ENCODE measurements around the gene GPC6.

Gene GPC6

DNA sequence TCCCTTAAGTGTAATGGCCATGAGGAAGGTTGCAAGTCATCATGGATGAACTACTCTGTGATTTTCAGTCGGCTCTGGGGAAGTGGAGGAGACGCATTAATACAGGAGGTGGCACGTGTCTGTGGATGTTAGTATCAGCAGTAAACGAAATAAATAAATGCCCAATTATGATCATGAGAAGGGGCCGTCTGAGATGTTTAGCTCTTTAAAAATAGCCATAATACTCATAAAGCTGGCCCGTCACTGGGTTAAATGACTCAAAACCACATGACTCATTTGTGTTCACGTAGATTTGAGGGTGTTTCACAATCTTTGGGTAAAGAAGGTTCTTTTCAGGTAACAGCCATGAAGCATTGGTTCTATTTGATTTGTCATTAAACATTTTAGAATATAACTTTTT is 620.6 kb downstream of the GPC6 start:
- Histone ChIP-seq H3K4me3 (ENCODE audit: low read depth, low read length) (no peak overlapping the region), H3K9me3 (ENCODE audit: severe bottlenecking) (no peaks in the 10 kb centered on the region), H3K36me3 (peaks cover 3% of the 10 kb centered on the region; the same call in 1 of the 2 replicates), H3K27ac (no peak overlapping the region), H3K27me3 (ENCODE audit: insufficient read depth, low read depth, severe bottlenecking) (no peaks in the 10 kb centered on the region)
- DNase-seq = no peak
- TF ChIP-seq, protein P1, sequence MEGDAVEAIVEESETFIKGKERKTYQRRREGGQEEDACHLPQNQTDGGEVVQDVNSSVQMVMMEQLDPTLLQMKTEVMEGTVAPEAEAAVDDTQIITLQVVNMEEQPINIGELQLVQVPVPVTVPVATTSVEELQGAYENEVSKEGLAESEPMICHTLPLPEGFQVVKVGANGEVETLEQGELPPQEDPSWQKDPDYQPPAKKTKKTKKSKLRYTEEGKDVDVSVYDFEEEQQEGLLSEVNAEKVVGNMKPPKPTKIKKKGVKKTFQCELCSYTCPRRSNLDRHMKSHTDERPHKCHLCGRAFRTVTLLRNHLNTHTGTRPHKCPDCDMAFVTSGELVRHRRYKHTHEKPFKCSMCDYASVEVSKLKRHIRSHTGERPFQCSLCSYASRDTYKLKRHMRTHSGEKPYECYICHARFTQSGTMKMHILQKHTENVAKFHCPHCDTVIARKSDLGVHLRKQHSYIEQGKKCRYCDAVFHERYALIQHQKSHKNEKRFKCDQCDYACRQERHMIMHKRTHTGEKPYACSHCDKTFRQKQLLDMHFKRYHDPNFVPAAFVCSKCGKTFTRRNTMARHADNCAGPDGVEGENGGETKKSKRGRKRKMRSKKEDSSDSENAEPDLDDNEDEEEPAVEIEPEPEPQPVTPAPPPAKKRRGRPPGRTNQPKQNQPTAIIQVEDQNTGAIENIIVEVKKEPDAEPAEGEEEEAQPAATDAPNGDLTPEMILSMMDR (IDR thresholded peaks at IDR 0.05; ENCODE audit: low read depth, low read length) = no peak

DNA sequence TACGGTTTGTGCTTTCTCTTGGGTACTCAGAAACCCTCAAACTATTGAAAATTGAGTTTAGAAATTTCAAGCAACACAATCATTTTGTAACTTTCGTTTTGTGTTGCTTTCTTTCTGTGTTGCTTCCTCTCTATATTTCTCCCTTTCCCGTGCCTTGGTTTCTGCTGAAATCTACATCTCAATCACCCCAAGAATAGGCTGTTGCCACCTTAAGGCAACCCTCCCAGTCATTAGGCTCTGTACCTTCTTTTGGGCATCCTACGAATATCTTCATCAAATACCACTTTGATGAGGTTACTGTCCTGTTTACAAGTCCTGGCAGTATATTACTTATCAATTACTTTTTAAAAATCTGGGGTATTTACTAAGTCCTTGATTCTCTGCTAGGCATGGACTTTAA is 621.6 kb downstream of the GPC6 start:
- Histone ChIP-seq H3K4me3 (ENCODE audit: low read depth, low read length) (no peak overlapping the region), H3K27ac (no peak overlapping the region)
- TF ChIP-seq, protein P1 (IDR thresholded peaks at IDR 0.05; ENCODE audit: low read depth, low read length) = no peak

DNA sequence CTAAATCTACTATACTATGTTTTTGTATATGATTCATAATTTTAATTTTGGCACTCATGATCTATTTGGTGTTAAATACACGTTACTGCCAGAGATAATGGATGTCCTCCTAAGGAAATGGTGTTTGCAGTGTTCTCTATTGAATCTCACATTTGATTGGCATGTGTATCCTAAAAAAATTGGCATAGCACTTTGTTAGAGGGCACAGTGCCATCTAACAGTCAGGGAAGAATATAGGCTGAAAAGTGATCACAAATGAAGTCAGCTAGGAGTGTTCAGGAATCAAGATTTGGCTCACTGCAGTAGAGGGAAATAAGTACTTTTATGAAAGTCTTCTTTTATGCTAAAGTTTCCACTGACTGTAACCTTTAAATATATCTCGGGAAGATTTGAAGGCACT is 624.6 kb downstream of the GPC6 start:
- Histone ChIP-seq H3K36me3 (no peaks in the 10 kb centered on the region), H3K27me3 (ENCODE audit: insufficient read depth, low read depth, severe bottlenecking) (no peaks in the 10 kb centered on the region), H3K27ac (no peak overlapping the region), H3K9me3 (ENCODE audit: severe bottlenecking) (no peaks in the 10 kb centered on the region), H3K4me3 (ENCODE audit: low read depth, low read length) (no peak overlapping the region)
- no peak for DNase-seq
- TF ChIP-seq, protein P1 (IDR thresholded peaks at IDR 0.05; ENCODE audit: low read depth, low read length) = no peak

More for the DNA sequence above, 621.6 kb downstream of the GPC6 start:
- no peak for DNase-seq
- H3K9me3 ChIP-seq (ENCODE audit: severe bottlenecking) = no peaks in the 10 kb centered on the region
- no peaks in the 10 kb centered on the region for H3K27me3 ChIP-seq (ENCODE audit: insufficient read depth, low read depth, severe bottlenecking)
- H3K36me3 ChIP-seq = peaks cover 3% of the 10 kb centered on the region; the same call in 1 of the 2 replicates

DNA sequence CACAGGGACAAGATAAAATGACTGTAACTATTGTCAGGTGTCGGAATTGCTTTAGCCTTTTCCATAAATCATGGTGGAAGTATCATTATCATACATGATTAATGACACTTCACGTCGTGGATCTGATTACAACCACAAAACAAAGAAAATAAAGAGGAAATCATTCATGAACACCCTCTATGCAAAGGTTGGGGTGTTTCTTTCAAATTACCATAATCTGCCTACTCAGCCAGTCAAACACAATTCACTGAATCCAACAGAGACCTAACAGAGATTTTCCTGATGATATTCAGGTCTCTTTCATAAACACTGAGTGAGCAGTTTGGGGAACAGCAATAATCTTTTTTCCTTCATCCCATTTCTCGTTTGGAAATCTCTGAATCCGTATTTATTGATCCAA is 627.3 kb downstream of the GPC6 start:
- DNase-seq = no peak
- TF ChIP-seq, protein P1 (IDR thresholded peaks at IDR 0.05; ENCODE audit: low read depth, low read length) = no peak

DNA sequence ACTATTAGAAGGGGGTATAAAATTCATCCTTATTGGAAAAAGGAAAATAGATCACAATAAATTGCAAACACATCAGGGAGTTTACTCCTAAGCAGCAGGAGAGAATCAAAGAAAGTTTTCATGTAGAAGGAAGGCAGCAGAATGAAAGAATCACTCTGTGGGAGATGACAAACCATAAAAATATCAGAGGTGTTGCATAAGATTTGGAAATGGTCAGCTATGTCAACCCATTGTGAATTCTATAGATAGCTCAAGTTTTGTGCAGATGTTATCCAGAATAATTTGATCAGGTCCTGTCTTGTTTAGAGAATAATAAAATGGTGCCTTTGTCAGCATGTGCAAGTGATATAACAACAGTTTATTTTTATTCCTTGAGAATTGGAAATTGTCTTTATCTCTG is 630.5 kb downstream of the GPC6 start:
- H3K36me3 ChIP-seq = no peaks in the 10 kb centered on the region
- DNase-seq = no peak
- no peak overlapping the region for H3K27ac ChIP-seq
- no peaks in the 10 kb centered on the region for H3K27me3 ChIP-seq (ENCODE audit: insufficient read depth, low read depth, severe bottlenecking)
- H3K4me3 ChIP-seq (ENCODE audit: low read depth, low read length) = no peak overlapping the region
- no peaks in the 10 kb centered on the region for H3K9me3 ChIP-seq (ENCODE audit: severe bottlenecking)
- TF ChIP-seq, protein P1 (IDR thresholded peaks at IDR 0.05; ENCODE audit: low read depth, low read length) = no peak

More for the DNA sequence above, 627.3 kb downstream of the GPC6 start:
- Histone ChIP-seq H3K27ac (no peak overlapping the region), H3K36me3 (no peaks in the 10 kb centered on the region), H3K4me3 (ENCODE audit: low read depth, low read length) (no peak overlapping the region), H3K27me3 (ENCODE audit: insufficient read depth, low read depth, severe bottlenecking) (no peaks in the 10 kb centered on the region), H3K9me3 (ENCODE audit: severe bottlenecking) (no peaks in the 10 kb centered on the region)

DNA sequence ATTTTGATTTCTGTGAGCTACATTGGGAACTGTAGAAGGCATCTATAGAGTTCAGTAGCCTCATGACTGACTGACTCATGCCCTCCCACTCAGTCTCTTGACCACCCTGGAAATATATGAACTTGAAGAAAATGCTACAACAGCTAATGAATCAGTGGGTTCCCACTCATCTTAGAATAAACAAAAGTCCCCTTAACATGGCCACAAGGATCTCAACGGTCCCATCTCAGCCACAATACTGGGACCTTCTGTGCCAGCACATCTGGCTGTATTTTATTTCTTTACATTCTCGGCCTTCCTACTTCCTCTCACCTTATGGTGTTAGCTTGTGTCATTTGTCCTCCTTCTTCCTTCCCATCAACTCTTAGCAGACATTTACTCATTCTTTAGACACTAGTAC is 633.1 kb downstream of the GPC6 start:
- Histone ChIP-seq H3K4me3 (ENCODE audit: low read depth, low read length) (no peak overlapping the region), H3K27me3 (ENCODE audit: insufficient read depth, low read depth, severe bottlenecking) (no peaks in the 10 kb centered on the region), H3K27ac (no peak overlapping the region), H3K9me3 (ENCODE audit: severe bottlenecking) (no peaks in the 10 kb centered on the region), H3K36me3 (no peaks in the 10 kb centered on the region)
- DNase-seq = no peak
- TF ChIP-seq, protein P1 (IDR thresholded peaks at IDR 0.05; ENCODE audit: low read depth, low read length) = no peak
